Esophagus squamous epithelium (tissue), 5 donors: ENCODE measurements around the gene PRPS2. TPM values are rescaled to one million over a fixed set of nuclear protein-coding genes. Genes with fewer than 3 reads are reported as not detected.

Experiments
- DNase-seq: peaks from one replicate; lab custom pipeline; 2025; lab: John Stamatoyannopoulos, UW
- H3K27ac ChIP-seq, 4 donors: fragments of 200-600 bp; sonication (generic); one replicate each; pipeline ENCODE4 v1.5.1; 2016 to 2019; ENCODE audit warnings: mild to moderate bottlenecking in 1 of 4
- H3K27me3 ChIP-seq, 4 donors: fragments of 200-600 bp; sonication (generic); 1 replicate in 3 of 4; 2 replicates in 1 of 4; pipeline versions ENCODE4 v1.5.1 to v1.6.0; 2017 to 2021; ENCODE audit warnings: antibody characterized with exemption in 1 of 4
- H3K36me3 ChIP-seq, 3 donors: fragments of 200-600 bp; sonication (generic); one replicate each; pipeline ENCODE4 v1.5.1; 2016 to 2019
- H3K4me1 ChIP-seq, 3 donors: fragments of 200-600 bp; sonication (generic); one replicate each; pipeline ENCODE4 v1.5.1; 2017 to 2019
- H3K4me3 ChIP-seq, 4 donors: fragments of 200-600 bp; sonication (generic); 1 replicate in 3 of 4; 2 replicates in 1 of 4; pipeline ENCODE4 v1.5.1; 2016 to 2019; ENCODE audit warnings: mild to moderate bottlenecking in 2 of 4, moderate library complexity in 1 of 4
- H3K9me3 ChIP-seq, 3 donors: fragments of 200-600 bp; sonication (generic); one replicate each; pipeline ENCODE4 v1.5.1; 2016 to 2019
- CTCF ChIP-seq, 6 experiments: fragments of 450-650 bp in 4 of 6; fragments of 200-600 bp in 2 of 6; sonication (generic) in 2 of 6; IDR thresholded peaks; one replicate each; pipeline ENCODE4 v1.5.1; 2016 to 2019; ENCODE audit warnings: antibody characterized with exemption in 6 of 6, mild to moderate bottlenecking in 4 of 6, moderate library complexity in 4 of 6
- POLR2A ChIP-seq, 4 donors: fragments of 450-650 bp; IDR thresholded peaks; one replicate each; pipeline ENCODE4 v1.6.1; 2017; ENCODE audit warnings: antibody characterized with exemption in 4 of 4, mild to moderate bottlenecking in 4 of 4, moderate library complexity in 3 of 4
- WGBS, 2 donors: methylation state at CpG; one replicate each; pipeline ENCODE4 v1.1.5; 2018; 5-methylcytosine and 5-hydroxymethylcytosine counted together
- intact Hi-C: fragments of 100-400 bp; cut with DNase I; formaldehyde crosslinking; loops from one replicate; pipeline ENCODE4 v1.15.0; 2022
- total RNA-seq, 4 donors: library from RNA; depleted of rRNA; stranded (reverse); fragments of >200 nt; gene quantifications; one replicate each; pipeline ENCODE4 v1.1.0, GENCODE V29; 2016
- donor health status: DM: yes; HTN: yes; CAD: no.

Gene PRPS2
- total RNA-seq, 4 donors from 2014 or later: 19.4 to 43.2 (median 25.3) TPM

DNA sequence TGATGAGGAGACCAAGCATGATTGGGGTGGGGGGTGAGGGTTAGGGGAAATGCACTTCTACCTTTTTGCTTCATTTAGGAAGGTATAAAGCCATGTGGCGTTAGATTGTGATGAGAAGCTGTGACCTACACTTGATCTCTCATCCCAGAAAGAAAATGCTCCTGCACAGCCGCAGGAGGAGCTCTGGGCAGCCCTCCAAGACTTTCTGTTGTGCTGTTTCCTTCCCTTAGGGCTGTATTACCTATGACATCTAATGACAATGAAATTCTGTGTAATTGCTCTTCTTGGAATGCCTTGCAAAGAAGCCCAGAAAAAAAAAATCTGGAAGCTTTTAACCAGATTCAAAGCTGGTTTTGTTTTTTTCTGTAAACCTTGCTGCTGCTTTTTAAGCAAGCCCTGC, 13.4 kb downstream of the PRPS2 start:
- WGBS, 2 donors: 0 to 49% methylated on average over 1 to 2 of the region's 2 CpGs
- TF ChIP-seq POLR2A (IDR thresholded peaks at IDR 0.05) (no peak), CTCF (IDR thresholded peaks at IDR 0.05) (no peak)
- Histone ChIP-seq H3K36me3 (peaks cover 0 to 29% (median 0%) of the 10 kb centered on the region in 3 donors), H3K4me1 (no peaks in the 10 kb centered on the region), H3K27ac (no peak overlapping the region), H3K27me3 (no peaks in the 10 kb centered on the region), H3K9me3 (no peaks in the 10 kb centered on the region), H3K4me3 (no peak overlapping the region)
- intact Hi-C loops: no loop called here
- no peak for DNase-seq

- Histone ChIP-seq H3K9me3 (no peaks in the 10 kb centered on the region), H3K27me3 (no peaks in the 10 kb centered on the region), H3K36me3 (peaks cover 0 to 29% (median 0%) of the 10 kb centered on the region in 3 donors), H3K4me1 (no peaks in the 10 kb centered on the region), H3K27ac (no peak overlapping the region), H3K4me3 (no peak overlapping the region)
- no peak for TF ChIP-seq CTCF (IDR thresholded peaks at IDR 0.05)
- TF ChIP-seq POLR2A (IDR thresholded peaks at IDR 0.05): no peak
- DNase-seq: no peak
- 59 to 76% methylated on average over 2 to 6 of the region's 6 CpGs for WGBS, 2 donors
- intact Hi-C loops: no loop called here
Measured at GRCh38 chrX:12805333-12805732, 14.1 kb downstream of the PRPS2 start.

GRCh38 chrX:12811658-12812057, 20.4 kb downstream of the PRPS2 start:
- no peak for DNase-seq
- WGBS, 2 donors: 64 to 80% methylated on average over 1 to 5 of the region's 8 CpGs
- no peak overlapping the region for H3K4me3 ChIP-seq
- H3K27ac ChIP-seq: no peak overlapping the region
- no peaks in the 10 kb centered on the region for H3K4me1 ChIP-seq
- intact Hi-C loops: loop anchor here (10.0 kb wide), 1 partner anchor 83 kb away; no protein-coding TSS in a partner anchor
- peaks cover 0 to 17% (median 0%) of the 10 kb centered on the region in 3 donors for H3K36me3 ChIP-seq
- H3K27me3 ChIP-seq: no peaks in the 10 kb centered on the region
- no peak for TF ChIP-seq POLR2A (IDR thresholded peaks at IDR 0.05)
- TF ChIP-seq CTCF (IDR thresholded peaks at IDR 0.05): no peak
- H3K9me3 ChIP-seq: no peaks in the 10 kb centered on the region

DNA sequence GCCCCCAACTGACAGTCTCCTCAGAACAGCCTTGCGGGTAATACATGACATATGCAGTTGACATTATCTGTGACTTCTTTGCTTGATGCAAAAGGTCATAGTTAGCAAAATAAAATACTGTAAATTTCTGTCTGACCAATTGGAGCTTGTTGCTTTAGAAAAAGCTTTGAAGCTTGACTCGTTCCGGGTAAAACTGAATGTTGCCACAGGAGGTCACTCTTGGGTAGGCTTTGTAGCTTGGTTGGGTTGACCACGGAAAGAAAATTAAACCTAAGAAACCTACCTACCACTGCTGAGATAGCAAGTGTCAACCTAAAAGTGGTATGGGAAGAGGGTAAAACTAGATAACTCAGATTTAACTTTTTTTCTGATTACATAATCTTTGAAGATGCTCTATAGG, 23.2 kb downstream of the PRPS2 start:
- Histone ChIP-seq H3K27ac (no peak overlapping the region), H3K27me3 (no peaks in the 10 kb centered on the region), H3K9me3 (no peaks in the 10 kb centered on the region), H3K4me3 (no peak overlapping the region), H3K4me1 (no peaks in the 10 kb centered on the region), H3K36me3 (peaks cover 0 to 16% (median 0%) of the 10 kb centered on the region in 3 donors)
- intact Hi-C loops: loop anchor here (10.0 kb wide), 1 partner anchor 80 kb away; no protein-coding TSS in a partner anchor
- peak in 5 of 6 experiments; percentile 19 to 61 (median 42) for TF ChIP-seq CTCF (IDR thresholded peaks at IDR 0.05)
- TF ChIP-seq POLR2A (IDR thresholded peaks at IDR 0.05): no peak
- no peak for DNase-seq
- WGBS, 2 donors: 13 to 44% methylated on average over 4 of the region's 4 CpGs

- intact Hi-C loops: loop anchor here (10.0 kb wide), 1 partner anchor 77 kb away; no protein-coding TSS in a partner anchor
Measured at GRCh38 chrX:12817528-12817927, 26.3 kb downstream of the PRPS2 start.

More at GRCh38 chrX:12817528-12817927, 26.3 kb downstream of the PRPS2 start:
- H3K27me3 ChIP-seq: no peaks in the 10 kb centered on the region
- DNase-seq: no peak
- no peaks in the 10 kb centered on the region for H3K9me3 ChIP-seq
- WGBS, 2 donors: 66 to 97% methylated on average over 5 of the region's 5 CpGs
- no peak for TF ChIP-seq POLR2A (IDR thresholded peaks at IDR 0.05)
- TF ChIP-seq CTCF (IDR thresholded peaks at IDR 0.05): no peak
- no peaks in the 10 kb centered on the region for H3K4me1 ChIP-seq
- H3K27ac ChIP-seq: no peak overlapping the region
- peaks cover 0 to 25% (median 0%) of the 10 kb centered on the region in 3 donors for H3K36me3 ChIP-seq
- no peak overlapping the region for H3K4me3 ChIP-seq
